Measurements from ENCODE around the gene BICRAL. TPM values are rescaled to one million over a fixed set of nuclear protein-coding genes. Genes with fewer than 3 reads are reported as not detected.

Gene BICRAL
- total RNA-seq, 1 experiment from 2014 or later = 9.7 TPM

DNA sequence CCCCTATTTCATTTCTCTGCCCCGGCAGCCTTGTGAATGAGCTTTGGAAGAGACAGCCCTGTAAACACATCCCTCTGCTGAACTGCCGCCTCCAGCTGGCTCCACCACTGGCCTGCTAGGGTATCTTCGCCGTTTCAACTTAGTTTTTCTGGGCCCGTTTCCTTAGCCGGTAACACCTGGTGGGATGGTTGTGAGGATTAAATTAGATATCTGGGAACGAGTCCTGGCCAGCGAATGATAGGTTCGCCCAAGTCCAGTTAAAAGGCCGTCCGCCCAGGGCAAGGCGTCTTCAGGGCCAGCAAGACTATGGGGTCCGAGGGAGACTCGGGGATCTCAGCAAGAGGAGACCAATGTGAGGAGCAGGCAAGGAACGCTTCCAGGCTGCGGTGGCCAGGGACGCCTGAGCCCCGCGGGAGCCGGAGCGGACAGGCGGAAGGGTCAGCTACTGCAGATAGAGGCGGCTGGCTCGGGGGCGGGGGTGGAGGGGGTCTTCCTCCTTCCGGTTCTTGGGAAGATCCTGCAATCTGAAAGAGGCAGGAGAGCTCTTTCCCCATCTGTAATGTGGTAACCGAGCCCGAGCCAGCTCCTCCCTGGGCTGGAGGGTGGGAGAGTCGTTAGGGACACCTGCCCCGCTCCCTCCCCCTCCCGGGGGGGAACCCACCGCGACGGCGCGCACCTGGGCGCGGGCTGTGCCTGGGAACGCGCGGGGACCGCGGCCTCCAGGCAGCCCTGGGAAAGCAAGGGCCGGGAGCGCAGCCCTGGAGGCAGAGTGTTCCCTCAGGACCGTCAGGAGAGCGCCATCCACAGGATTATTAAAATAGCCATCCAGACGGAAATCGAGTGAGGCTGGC lies 129.5 kb downstream of the BICRAL start (continued):
- TF ChIP-seq MYBL2 (CRISPR knock-in tag; IDR thresholded peaks at IDR 0.05) (peak; percentile 5; the same call in 1 of the 2 replicates), ZNF416 (CRISPR knock-in tag; IDR thresholded peaks at IDR 0.05) (no peak), ZNF219 (CRISPR knock-in tag; IDR thresholded peaks at IDR 0.05; ENCODE audit: borderline replicate concordance) (0 out of 2 replicates have a peak, but pooled peaks have one; percentile 38), MXD4 (CRISPR knock-in tag; IDR thresholded peaks at IDR 0.05; ENCODE audit: borderline replicate concordance) (no peak), JAZF1 (CRISPR knock-in tag; IDR thresholded peaks at IDR 0.05) (no peak), ZNF423 (CRISPR knock-in tag; IDR thresholded peaks at IDR 0.05) (no peak), SMAD4 (CRISPR knock-in tag; IDR thresholded peaks at IDR 0.05) (no peak), ZNF232 (CRISPR knock-in tag; IDR thresholded peaks at IDR 0.05) (no peak), NR2C2 (CRISPR knock-in tag; IDR thresholded peaks at IDR 0.05) (no peak), IRF2 (CRISPR knock-in tag; IDR thresholded peaks at IDR 0.05; ENCODE audit: borderline replicate concordance, low read depth) (no peak), ZNF317 (CRISPR knock-in tag; IDR thresholded peaks at IDR 0.05; ENCODE audit: borderline replicate concordance, low read depth) (0 out of 2 replicates have a peak, but pooled peaks have one; percentile 10), SOX15 (CRISPR knock-in tag; IDR thresholded peaks at IDR 0.05) (no peak), TCF7 (CRISPR knock-in tag; IDR thresholded peaks at IDR 0.05; ENCODE audit: low read depth) (no peak), ZNF671 (CRISPR knock-in tag; IDR thresholded peaks at IDR 0.05) (no peak), RELA (CRISPR knock-in tag; IDR thresholded peaks at IDR 0.05; ENCODE audit: borderline replicate concordance) (no peak), NR1H2 (CRISPR knock-in tag; IDR thresholded peaks at IDR 0.05) (no peak), FOXP1 (CRISPR knock-in tag; IDR thresholded peaks at IDR 0.05; ENCODE audit: borderline replicate concordance) (peak; percentile 69; the same call in 1 of the 2 replicates)
- TF ChIP-seq, protein P1, sequence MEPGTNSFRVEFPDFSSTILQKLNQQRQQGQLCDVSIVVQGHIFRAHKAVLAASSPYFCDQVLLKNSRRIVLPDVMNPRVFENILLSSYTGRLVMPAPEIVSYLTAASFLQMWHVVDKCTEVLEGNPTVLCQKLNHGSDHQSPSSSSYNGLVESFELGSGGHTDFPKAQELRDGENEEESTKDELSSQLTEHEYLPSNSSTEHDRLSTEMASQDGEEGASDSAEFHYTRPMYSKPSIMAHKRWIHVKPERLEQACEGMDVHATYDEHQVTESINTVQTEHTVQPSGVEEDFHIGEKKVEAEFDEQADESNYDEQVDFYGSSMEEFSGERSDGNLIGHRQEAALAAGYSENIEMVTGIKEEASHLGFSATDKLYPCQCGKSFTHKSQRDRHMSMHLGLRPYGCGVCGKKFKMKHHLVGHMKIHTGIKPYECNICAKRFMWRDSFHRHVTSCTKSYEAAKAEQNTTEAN (CRISPR knock-in tag; IDR thresholded peaks at IDR 0.05) = no peak; the same call in 1 of the 2 replicates
- TF ChIP-seq, protein P2, sequence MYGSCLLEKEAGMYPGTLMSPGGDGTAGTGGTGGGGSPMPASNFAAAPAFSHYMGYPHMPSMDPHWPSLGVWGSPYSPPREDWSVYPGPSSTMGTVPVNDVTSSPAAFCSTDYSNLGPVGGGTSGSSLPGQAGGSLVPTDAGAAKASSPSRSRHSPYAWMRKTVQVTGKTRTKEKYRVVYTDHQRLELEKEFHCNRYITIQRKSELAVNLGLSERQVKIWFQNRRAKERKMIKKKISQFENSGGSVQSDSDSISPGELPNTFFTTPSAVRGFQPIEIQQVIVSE (CRISPR knock-in tag; IDR thresholded peaks at IDR 0.05; ENCODE audit: borderline replicate concordance) = no peak
- TF ChIP-seq, protein P3, sequence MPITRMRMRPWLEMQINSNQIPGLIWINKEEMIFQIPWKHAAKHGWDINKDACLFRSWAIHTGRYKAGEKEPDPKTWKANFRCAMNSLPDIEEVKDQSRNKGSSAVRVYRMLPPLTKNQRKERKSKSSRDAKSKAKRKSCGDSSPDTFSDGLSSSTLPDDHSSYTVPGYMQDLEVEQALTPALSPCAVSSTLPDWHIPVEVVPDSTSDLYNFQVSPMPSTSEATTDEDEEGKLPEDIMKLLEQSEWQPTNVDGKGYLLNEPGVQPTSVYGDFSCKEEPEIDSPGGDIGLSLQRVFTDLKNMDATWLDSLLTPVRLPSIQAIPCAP (CRISPR knock-in tag; IDR thresholded peaks at IDR 0.05) = no peak
- TF ChIP-seq, protein P4, sequence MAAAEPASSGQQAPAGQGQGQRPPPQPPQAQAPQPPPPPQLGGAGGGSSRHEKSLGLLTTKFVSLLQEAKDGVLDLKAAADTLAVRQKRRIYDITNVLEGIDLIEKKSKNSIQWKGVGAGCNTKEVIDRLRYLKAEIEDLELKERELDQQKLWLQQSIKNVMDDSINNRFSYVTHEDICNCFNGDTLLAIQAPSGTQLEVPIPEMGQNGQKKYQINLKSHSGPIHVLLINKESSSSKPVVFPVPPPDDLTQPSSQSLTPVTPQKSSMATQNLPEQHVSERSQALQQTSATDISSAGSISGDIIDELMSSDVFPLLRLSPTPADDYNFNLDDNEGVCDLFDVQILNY (CRISPR knock-in tag; IDR thresholded peaks at IDR 0.05) = peak; percentile 86
- TF ChIP-seq, protein P5, sequence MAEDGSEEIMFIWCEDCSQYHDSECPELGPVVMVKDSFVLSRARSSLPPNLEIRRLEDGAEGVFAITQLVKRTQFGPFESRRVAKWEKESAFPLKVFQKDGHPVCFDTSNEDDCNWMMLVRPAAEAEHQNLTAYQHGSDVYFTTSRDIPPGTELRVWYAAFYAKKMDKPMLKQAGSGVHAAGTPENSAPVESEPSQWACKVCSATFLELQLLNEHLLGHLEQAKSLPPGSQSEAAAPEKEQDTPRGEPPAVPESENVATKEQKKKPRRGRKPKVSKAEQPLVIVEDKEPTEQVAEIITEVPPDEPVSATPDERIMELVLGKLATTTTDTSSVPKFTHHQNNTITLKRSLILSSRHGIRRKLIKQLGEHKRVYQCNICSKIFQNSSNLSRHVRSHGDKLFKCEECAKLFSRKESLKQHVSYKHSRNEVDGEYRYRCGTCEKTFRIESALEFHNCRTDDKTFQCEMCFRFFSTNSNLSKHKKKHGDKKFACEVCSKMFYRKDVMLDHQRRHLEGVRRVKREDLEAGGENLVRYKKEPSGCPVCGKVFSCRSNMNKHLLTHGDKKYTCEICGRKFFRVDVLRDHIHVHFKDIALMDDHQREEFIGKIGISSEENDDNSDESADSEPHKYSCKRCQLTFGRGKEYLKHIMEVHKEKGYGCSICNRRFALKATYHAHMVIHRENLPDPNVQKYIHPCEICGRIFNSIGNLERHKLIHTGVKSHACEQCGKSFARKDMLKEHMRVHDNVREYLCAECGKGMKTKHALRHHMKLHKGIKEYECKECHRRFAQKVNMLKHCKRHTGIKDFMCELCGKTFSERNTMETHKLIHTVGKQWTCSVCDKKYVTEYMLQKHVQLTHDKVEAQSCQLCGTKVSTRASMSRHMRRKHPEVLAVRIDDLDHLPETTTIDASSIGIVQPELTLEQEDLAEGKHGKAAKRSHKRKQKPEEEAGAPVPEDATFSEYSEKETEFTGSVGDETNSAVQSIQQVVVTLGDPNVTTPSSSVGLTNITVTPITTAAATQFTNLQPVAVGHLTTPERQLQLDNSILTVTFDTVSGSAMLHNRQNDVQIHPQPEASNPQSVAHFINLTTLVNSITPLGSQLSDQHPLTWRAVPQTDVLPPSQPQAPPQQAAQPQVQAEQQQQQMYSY (CRISPR knock-in tag; IDR thresholded peaks at IDR 0.05) = no peak
- TF ChIP-seq, protein P6, sequence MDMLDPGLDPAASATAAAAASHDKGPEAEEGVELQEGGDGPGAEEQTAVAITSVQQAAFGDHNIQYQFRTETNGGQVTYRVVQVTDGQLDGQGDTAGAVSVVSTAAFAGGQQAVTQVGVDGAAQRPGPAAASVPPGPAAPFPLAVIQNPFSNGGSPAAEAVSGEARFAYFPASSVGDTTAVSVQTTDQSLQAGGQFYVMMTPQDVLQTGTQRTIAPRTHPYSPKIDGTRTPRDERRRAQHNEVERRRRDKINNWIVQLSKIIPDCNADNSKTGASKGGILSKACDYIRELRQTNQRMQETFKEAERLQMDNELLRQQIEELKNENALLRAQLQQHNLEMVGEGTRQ (CRISPR knock-in tag; IDR thresholded peaks at IDR 0.05) = no peak
- TF ChIP-seq, protein P7, sequence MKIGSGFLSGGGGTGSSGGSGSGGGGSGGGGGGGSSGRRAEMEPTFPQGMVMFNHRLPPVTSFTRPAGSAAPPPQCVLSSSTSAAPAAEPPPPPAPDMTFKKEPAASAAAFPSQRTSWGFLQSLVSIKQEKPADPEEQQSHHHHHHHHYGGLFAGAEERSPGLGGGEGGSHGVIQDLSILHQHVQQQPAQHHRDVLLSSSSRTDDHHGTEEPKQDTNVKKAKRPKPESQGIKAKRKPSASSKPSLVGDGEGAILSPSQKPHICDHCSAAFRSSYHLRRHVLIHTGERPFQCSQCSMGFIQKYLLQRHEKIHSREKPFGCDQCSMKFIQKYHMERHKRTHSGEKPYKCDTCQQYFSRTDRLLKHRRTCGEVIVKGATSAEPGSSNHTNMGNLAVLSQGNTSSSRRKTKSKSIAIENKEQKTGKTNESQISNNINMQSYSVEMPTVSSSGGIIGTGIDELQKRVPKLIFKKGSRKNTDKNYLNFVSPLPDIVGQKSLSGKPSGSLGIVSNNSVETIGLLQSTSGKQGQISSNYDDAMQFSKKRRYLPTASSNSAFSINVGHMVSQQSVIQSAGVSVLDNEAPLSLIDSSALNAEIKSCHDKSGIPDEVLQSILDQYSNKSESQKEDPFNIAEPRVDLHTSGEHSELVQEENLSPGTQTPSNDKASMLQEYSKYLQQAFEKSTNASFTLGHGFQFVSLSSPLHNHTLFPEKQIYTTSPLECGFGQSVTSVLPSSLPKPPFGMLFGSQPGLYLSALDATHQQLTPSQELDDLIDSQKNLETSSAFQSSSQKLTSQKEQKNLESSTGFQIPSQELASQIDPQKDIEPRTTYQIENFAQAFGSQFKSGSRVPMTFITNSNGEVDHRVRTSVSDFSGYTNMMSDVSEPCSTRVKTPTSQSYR (CRISPR knock-in tag; IDR thresholded peaks at IDR 0.05) = no peak
- TF ChIP-seq, protein P8, sequence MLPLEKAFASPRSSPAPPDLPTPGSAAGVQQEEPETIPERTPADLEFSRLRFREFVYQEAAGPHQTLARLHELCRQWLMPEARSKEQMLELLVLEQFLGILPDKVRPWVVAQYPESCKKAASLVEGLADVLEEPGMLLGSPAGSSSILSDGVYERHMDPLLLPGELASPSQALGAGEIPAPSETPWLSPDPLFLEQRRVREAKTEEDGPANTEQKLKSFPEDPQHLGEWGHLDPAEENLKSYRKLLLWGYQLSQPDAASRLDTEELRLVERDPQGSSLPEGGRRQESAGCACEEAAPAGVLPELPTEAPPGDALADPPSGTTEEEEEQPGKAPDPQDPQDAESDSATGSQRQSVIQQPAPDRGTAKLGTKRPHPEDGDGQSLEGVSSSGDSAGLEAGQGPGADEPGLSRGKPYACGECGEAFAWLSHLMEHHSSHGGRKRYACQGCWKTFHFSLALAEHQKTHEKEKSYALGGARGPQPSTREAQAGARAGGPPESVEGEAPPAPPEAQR (CRISPR knock-in tag; IDR thresholded peaks at IDR 0.05) = no peak
- TF ChIP-seq, protein P9, sequence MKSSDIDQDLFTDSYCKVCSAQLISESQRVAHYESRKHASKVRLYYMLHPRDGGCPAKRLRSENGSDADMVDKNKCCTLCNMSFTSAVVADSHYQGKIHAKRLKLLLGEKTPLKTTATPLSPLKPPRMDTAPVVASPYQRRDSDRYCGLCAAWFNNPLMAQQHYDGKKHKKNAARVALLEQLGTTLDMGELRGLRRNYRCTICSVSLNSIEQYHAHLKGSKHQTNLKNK (CRISPR knock-in tag; IDR thresholded peaks at IDR 0.05) = no peak

Measured in WTC11 (cell line).